GM06990 (cell line): Measurements from ENCODE around the gene PLCB2.

Experiments
- DNase-seq: peaks from one replicate; pipeline ENCODE4 v3.0.0-alpha.2; 2011; ENCODE audit not compliant: insufficient read length; ENCODE audit errors: extremely low read depth
- H3K27me3 ChIP-seq: replicated peaks from 2 replicates; pipeline ENCODE4 v1.6.0; 2011; ENCODE audit warnings: low read length; ENCODE audit not compliant: control insufficient read depth, insufficient read depth
- H3K36me3 ChIP-seq: 2 replicates; pipeline ENCODE4 v1.5.1; 2011; ENCODE audit warnings: low read length; ENCODE audit not compliant: control insufficient read depth, insufficient read depth
- H3K4me3 ChIP-seq: replicated peaks from 2 replicates; pipeline ENCODE4 v1.5.1; 2011; ENCODE audit warnings: low read depth, mild to moderate bottlenecking, control low read depth, low read length
- TF ChIP-seq, protein P1 (sequence below): IDR thresholded peaks from 2 replicates; pipeline ENCODE4 v1.5.1; 2011; ENCODE audit warnings: low read length, control low read depth, mild to moderate bottlenecking, inconsistent platforms; ENCODE audit not compliant: insufficient read depth, poor library complexity, severe bottlenecking

PLCB2 gene

GRCh38 chr15:40280260-40281056, 27.3 kb downstream of the PLCB2 start:
- H3K4me3 ChIP-seq, result no peak overlapping the region
- TF ChIP-seq, protein P1, sequence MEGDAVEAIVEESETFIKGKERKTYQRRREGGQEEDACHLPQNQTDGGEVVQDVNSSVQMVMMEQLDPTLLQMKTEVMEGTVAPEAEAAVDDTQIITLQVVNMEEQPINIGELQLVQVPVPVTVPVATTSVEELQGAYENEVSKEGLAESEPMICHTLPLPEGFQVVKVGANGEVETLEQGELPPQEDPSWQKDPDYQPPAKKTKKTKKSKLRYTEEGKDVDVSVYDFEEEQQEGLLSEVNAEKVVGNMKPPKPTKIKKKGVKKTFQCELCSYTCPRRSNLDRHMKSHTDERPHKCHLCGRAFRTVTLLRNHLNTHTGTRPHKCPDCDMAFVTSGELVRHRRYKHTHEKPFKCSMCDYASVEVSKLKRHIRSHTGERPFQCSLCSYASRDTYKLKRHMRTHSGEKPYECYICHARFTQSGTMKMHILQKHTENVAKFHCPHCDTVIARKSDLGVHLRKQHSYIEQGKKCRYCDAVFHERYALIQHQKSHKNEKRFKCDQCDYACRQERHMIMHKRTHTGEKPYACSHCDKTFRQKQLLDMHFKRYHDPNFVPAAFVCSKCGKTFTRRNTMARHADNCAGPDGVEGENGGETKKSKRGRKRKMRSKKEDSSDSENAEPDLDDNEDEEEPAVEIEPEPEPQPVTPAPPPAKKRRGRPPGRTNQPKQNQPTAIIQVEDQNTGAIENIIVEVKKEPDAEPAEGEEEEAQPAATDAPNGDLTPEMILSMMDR, result no peak

DNA sequence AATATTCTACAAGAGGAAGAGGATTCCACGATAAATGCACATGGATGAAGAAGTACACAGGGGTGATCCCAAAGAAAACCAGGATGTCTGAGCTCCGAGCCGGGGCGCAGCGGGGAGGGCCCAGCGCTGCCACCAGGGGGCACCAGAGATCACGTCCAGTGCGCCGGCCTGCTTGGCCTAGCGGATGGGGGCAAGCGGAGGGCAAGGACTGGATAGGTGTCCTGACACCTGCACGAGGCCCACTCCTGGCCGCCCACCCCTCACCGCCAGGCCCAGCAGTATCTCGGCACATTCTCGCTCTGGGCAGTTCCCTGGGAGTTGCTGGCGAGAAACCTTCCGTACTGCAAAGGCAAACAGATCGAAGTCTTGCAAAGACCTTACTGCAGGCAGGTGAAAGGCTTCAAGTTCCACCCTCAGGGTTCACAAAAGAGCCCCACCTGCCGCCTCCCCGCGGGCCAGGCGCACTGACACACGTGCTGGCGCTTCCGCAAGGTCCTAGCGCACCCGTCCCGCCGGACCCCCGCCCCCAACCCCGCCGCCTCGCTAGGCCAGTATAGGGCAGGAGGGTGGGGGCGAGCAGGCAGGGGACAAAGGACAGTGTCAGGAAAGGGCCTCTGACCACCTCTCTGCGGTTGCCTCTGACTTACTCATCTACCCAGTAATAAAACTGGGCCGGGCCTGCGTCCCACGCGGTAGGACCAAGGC, 28.1 kb downstream of the PLCB2 start:
- TF ChIP-seq, protein P1, result peak; percentile 97
- Histone ChIP-seq H3K27me3 (no peaks in the 10 kb centered on the region; the same call in none of the 2 replicates), H3K36me3 (no peaks in the 10 kb centered on the region), H3K4me3 (no peak overlapping the region)
- peak; percentile 67 for DNase-seq

More at GRCh38 chr15:40280260-40281056, 27.3 kb downstream of the PLCB2 start:
- no peak for DNase-seq
- Histone ChIP-seq H3K27me3 (no peaks in the 10 kb centered on the region; the same call in none of the 2 replicates), H3K36me3 (no peaks in the 10 kb centered on the region)

GRCh38 chr15:40278026-40278425, 29.7 kb downstream of the PLCB2 start:
- no peak for DNase-seq
- TF ChIP-seq, protein P1, result no peak
- Histone ChIP-seq H3K36me3 (no peaks in the 10 kb centered on the region), H3K27me3 (no peaks in the 10 kb centered on the region; the same call in none of the 2 replicates), H3K4me3 (no peak overlapping the region)

DNA sequence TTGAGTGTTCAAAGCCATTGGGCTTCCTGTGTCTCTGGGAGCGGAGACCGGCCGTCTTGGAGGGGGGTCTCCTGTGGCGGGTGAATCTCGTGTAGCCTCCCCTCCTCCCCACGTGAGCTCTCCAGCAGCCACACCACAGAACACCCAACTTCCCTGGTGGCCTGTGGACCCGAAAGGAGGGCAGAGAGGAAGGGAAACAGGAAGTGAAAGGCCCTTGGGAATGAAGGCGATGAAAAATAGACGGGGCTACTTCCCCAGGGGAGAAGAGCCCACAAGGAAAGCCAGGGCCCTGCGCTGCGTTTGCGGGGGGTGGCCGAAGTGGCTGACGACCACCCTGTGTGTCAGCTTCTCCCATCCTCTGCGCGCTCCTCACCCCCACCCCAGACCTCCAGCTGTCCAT, 30.3 kb downstream of the PLCB2 start:
- no peak overlapping the region for H3K4me3 ChIP-seq
- no peaks in the 10 kb centered on the region for H3K36me3 ChIP-seq
- TF ChIP-seq, protein P1, result no peak
- no peaks in the 10 kb centered on the region; the same call in none of the 2 replicates for H3K27me3 ChIP-seq
- DNase-seq, result no peak

- H3K4me3 ChIP-seq, result no peak overlapping the region
- no peaks in the 10 kb centered on the region for H3K36me3 ChIP-seq
- DNase-seq, result no peak
- TF ChIP-seq, protein P1, result no peak
- no peaks in the 10 kb centered on the region; the same call in none of the 2 replicates for H3K27me3 ChIP-seq
These were observed 30.8 kb downstream of the PLCB2 start for GRCh38 chr15:40276927-40277326.
